PC-3 (cell line): ENCODE data around the gene FA2H.

ENCODE experiments used
- EZH2 ChIP-seq: fragments of 300-600 bp; sonication (generic); IDR thresholded peaks from one replicate; pipeline ENCODE4 v1.6.1; 2017; ENCODE audit warnings: antibody characterized with exemption, mild to moderate bottlenecking, low read length; ENCODE audit not compliant: unreplicated experiment
- TF ChIP-seq, protein P1 (sequence below): fragments of 300-600 bp; sonication (generic); conservative IDR thresholded peaks from 2 replicates; pipeline ENCODE4 v1.5.1; 2017; ENCODE audit warnings: antibody characterized with exemption, low read depth, mild to moderate bottlenecking, low read length

DNA sequence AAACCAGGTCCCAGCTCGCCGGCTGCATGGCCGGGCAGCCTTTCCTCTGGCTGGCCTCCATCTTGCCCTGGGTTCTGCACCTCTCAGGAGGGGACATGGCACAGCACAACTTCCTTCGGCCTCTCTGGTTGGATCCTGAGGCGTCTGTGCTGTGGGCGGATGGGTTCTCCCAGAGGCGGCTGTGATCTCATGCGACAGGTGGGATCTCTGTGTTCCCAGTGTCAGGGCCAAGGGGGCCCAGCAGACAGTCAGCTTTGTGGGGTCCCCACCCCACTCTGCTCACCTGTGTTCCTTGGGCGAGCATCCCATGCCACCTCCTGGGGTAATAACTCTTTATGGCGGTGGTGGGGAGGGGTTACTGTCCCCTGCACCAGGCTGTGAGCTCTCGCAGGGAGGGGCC, 35.8 kb downstream of the FA2H start:
- TF ChIP-seq, protein P1, sequence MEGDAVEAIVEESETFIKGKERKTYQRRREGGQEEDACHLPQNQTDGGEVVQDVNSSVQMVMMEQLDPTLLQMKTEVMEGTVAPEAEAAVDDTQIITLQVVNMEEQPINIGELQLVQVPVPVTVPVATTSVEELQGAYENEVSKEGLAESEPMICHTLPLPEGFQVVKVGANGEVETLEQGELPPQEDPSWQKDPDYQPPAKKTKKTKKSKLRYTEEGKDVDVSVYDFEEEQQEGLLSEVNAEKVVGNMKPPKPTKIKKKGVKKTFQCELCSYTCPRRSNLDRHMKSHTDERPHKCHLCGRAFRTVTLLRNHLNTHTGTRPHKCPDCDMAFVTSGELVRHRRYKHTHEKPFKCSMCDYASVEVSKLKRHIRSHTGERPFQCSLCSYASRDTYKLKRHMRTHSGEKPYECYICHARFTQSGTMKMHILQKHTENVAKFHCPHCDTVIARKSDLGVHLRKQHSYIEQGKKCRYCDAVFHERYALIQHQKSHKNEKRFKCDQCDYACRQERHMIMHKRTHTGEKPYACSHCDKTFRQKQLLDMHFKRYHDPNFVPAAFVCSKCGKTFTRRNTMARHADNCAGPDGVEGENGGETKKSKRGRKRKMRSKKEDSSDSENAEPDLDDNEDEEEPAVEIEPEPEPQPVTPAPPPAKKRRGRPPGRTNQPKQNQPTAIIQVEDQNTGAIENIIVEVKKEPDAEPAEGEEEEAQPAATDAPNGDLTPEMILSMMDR, result no peak
- TF ChIP-seq EZH2, result no peak
